ENCODE results near the gene USP19. TPM values are rescaled to one million over a fixed set of nuclear protein-coding genes. Genes with fewer than 3 reads are reported as not detected.

Gene USP19
- total and polyA plus RNA-seq, 2 of the 8 experiments (the other 6 are each of a cell fraction or from before 2014, with no cell fraction given): 46.4 to 65.8 TPM

GRCh38 chr3:49164983-49165720, 44.5 kb upstream of the USP19 start:
- TF ChIP-seq TAF1 (IDR thresholded peaks at IDR 0.05; ENCODE audit: low read depth, low read length): no peak
- TF ChIP-seq PHF8 (conservative IDR thresholded peaks at IDR 0.05; ENCODE audit: low read depth, low read length): 0 out of 2 replicates have a peak, but pooled peaks have one; percentile 4
- TF ChIP-seq TAF7 (optimal IDR thresholded peaks at IDR 0.05; ENCODE audit: borderline replicate concordance, low read depth, low read length): no peak
- no peak for TF ChIP-seq SP2 (IDR thresholded peaks at IDR 0.05; ENCODE audit: low read length)
- TF ChIP-seq ASH2L (IDR thresholded peaks at IDR 0.05; ENCODE audit: low read length): no peak
- CTCF ChIA-PET (ENCODE audit: partially characterized antibody): interaction anchor here (1.1 to 1.7 kb wide), 3 partner anchors 33 to 294 kb away, joined by 3 to 5 read pairs (median 4); partner anchors contain the start of gene LAMB2

More at GRCh38 chr3:49164983-49165720, 44.5 kb upstream of the USP19 start:
- Histone ChIP-seq H2BK120ac (replicated peaks; ENCODE audit: low read depth, low read length) (no peak overlapping the region), H3K14ac (ENCODE audit: insufficient read length) (no peak overlapping the region), H3K18ac (ENCODE audit: extremely low read depth, low read length) (0 out of 2 replicates have a peak overlapping the region, but pooled peaks have one; percentile 57), H3K79me2 (ENCODE audit: control insufficient read depth in 1 of 2, insufficient read depth in 2 of 2, low read length in 2 of 2) (peaks cover 9 to 25% of the 10 kb centered on the region in 2 experiments; a peak in 3 of 4 replicates), H2BK15ac (ENCODE audit: low read length) (no peak overlapping the region), H3K4me2 (ENCODE audit: insufficient read depth in 1 of 2, low read depth in 2 of 2, low read length in 2 of 2) (peak overlapping the region; percentile 81 to 99), H2BK20ac (ENCODE audit: low read length) (no peak overlapping the region), H3K4me3 (ENCODE audit: extremely low read depth in 1 of 4, insufficient read depth in 2 of 4, low read depth in 3 of 4, low read length in 4 of 4) (peak overlapping the region; percentile 86 to 100 (median 94)), H3K4me1 (replicated peaks in 1 of 4; ENCODE audit: control insufficient read depth in 3 of 4, insufficient read depth in 4 of 4, low read length in 3 of 4) (peaks cover 0 to 11% (median 4%) of the 10 kb centered on the region in 4 experiments; a peak in 4 of 7 replicates), H2AK5ac (ENCODE audit: low read depth, low read length) (0 out of 2 replicates have a peak overlapping the region, but pooled peaks have one; percentile 58), H3K23ac (ENCODE audit: insufficient read length) (no peak overlapping the region), H2BK12ac (ENCODE audit: low read depth, low read length) (no peak overlapping the region), H3K23me2 (ENCODE audit: low read depth, low read length) (peaks cover 9% of the 10 kb centered on the region), H2AFZ (ENCODE audit: low read length) (no peak overlapping the region), H3K56ac (replicated peaks; ENCODE audit: insufficient read length, low read depth, low read length) (no peak overlapping the region), H4K91ac (replicated peaks; ENCODE audit: insufficient read length, low read length) (no peak overlapping the region), H3K9ac (replicated peaks in 1 of 4; ENCODE audit: extremely low read depth in 1 of 4, low read depth in 3 of 4, low read length in 3 of 4) (peak overlapping the region; percentile 75 to 89 (median 80)), H3K9me3 (ENCODE audit: insufficient read depth in 2 of 2, low read depth in 1 of 2, low read length in 1 of 2) (no peaks in the 10 kb centered on the region), H3K79me1 (ENCODE audit: low read depth, low read length) (peaks cover 23% of the 10 kb centered on the region), H3K27me3 (replicated peaks in 1 of 4; ENCODE audit: control insufficient read depth in 3 of 4, extremely low read depth in 1 of 4, insufficient read depth in 3 of 4, low read length in 3 of 4) (peaks cover 0 to 3% (median 0%) of the 10 kb centered on the region in 4 experiments; a peak in 1 of 7 replicates), H3K36me3 (ENCODE audit: control insufficient read depth in 2 of 4, insufficient read depth in 4 of 4, low read length in 3 of 4) (peaks cover 5 to 20% (median 12%) of the 10 kb centered on the region in 4 experiments), H3K27ac (ENCODE audit: low read depth, low read length) (peak overlapping the region; percentile 71; the same call in 1 of the 2 replicates), H4K5ac (ENCODE audit: insufficient read length, low read depth, low read length) (no peak overlapping the region), H2BK5ac (ENCODE audit: low read depth, low read length) (no peak overlapping the region; the same call in 1 of the 2 replicates), H4K20me1 (replicated peaks in 1 of 2; ENCODE audit: control insufficient read depth in 1 of 2, insufficient read depth in 2 of 2, low read length in 2 of 2) (peaks cover 3 to 10% of the 10 kb centered on the region in 2 experiments), H3K4ac (replicated peaks; ENCODE audit: insufficient read length, low read depth, low read length) (peak overlapping the region; percentile 98), H4K8ac (ENCODE audit: extremely low read depth, insufficient read depth, low read length) (no peak overlapping the region; the same call in 1 of the 2 replicates)
- WGBS, 2 experiments (ENCODE audit: extremely low coverage in 1 of 2, insufficient coverage in 1 of 2, insufficient read length in 1 of 2, insufficient replicate concordance in 2 of 2, low coverage in 1 of 2, low lambda C conversion rate in 2 of 2, missing lambda C conversion rate in 1 of 2): 42% methylated on average over 6 of the region's 6 CpGs; no CpG with 5 or more reads in 1 of the 2 experiments
- POLR2A ChIA-PET (ENCODE audit: partially characterized antibody): interaction anchor here (0.8 to 4.3 kb wide), 7 partner anchors 8 to 114 kb away, joined by 3 to 15 read pairs (median 5); partner anchors contain the start of gene USP19
- DNase-seq (ENCODE audit: low read depth in 1 of 2, low spot score in 2 of 2): no peak
- no peak for FAIRE-seq
